ENCODE results near the gene FAM20A. TPM values are rescaled to one million over a fixed set of nuclear protein-coding genes. Genes with fewer than 3 reads are reported as not detected.

FAM20A gene
- total RNA-seq, 1 experiment from 2014 or later, result not detected

GRCh38 chr17:68572138-68572842, 28.9 kb downstream of the FAM20A start:
- no peak for DNase-seq (ENCODE audit: low spot score)
- in situ Hi-C loops (cut with HindIII; ENCODE audit: low sequenced_read_pairs), result no loop called here

GRCh38 chr17:68570526-68570925, 30.6 kb downstream of the FAM20A start:
- DNase-seq (ENCODE audit: low spot score), result no peak
- in situ Hi-C loops (cut with HindIII; ENCODE audit: low sequenced_read_pairs), result no loop called here

GRCh38 chr17:68569346-68569745, 31.8 kb downstream of the FAM20A start:
- in situ Hi-C loops (cut with HindIII; ENCODE audit: low sequenced_read_pairs), result no loop called here
- DNase-seq (ENCODE audit: low spot score), result no peak

- in situ Hi-C loops (cut with HindIII; ENCODE audit: low sequenced_read_pairs), result no loop called here
- DNase-seq (ENCODE audit: low spot score), result no peak
These were observed 32.6 kb downstream of the FAM20A start for GRCh38 chr17:68568581-68568980.

- DNase-seq (ENCODE audit: low spot score), result no peak
- in situ Hi-C loops (cut with HindIII; ENCODE audit: low sequenced_read_pairs), result no loop called here
These were observed 33.6 kb downstream of the FAM20A start for GRCh38 chr17:68567581-68567980.

- no peak for DNase-seq (ENCODE audit: low spot score)
- in situ Hi-C loops (cut with HindIII; ENCODE audit: low sequenced_read_pairs), result no loop called here
These were observed 34.1 kb downstream of the FAM20A start for GRCh38 chr17:68567035-68567434.

GRCh38 chr17:68566442-68566738, 34.8 kb downstream of the FAM20A start:
- in situ Hi-C loops (cut with HindIII; ENCODE audit: low sequenced_read_pairs), result no loop called here
- DNase-seq (ENCODE audit: low spot score), result no peak

- DNase-seq (ENCODE audit: low spot score), result no peak
- in situ Hi-C loops (cut with HindIII; ENCODE audit: low sequenced_read_pairs), result no loop called here
These were observed 35.3 kb downstream of the FAM20A start for GRCh38 chr17:68565661-68566441.

GRCh38 chr17:68564415-68565111, 36.6 kb downstream of the FAM20A start:
- no peak for DNase-seq (ENCODE audit: low spot score)
- in situ Hi-C loops (cut with HindIII; ENCODE audit: low sequenced_read_pairs), result no loop called here

- in situ Hi-C loops (cut with HindIII; ENCODE audit: low sequenced_read_pairs), result no loop called here
These were observed 38.4 kb downstream of the FAM20A start for GRCh38 chr17:68562736-68563135.

GRCh38 chr17:68560966-68561720, 40.0 kb downstream of the FAM20A start:
- in situ Hi-C loops (cut with HindIII; ENCODE audit: low sequenced_read_pairs), result no loop called here
- DNase-seq (ENCODE audit: low spot score), result no peak

More at GRCh38 chr17:68562736-68563135, 38.4 kb downstream of the FAM20A start:
- no peak for DNase-seq (ENCODE audit: low spot score)

GRCh38 chr17:68559316-68559715, 41.9 kb downstream of the FAM20A start:
- in situ Hi-C loops (cut with HindIII; ENCODE audit: low sequenced_read_pairs), result no loop called here
- DNase-seq (ENCODE audit: low spot score), result no peak

- in situ Hi-C loops (cut with HindIII; ENCODE audit: low sequenced_read_pairs), result no loop called here
- no peak for DNase-seq (ENCODE audit: low spot score)
These were observed 44.6 kb downstream of the FAM20A start for GRCh38 chr17:68556551-68556950.

- in situ Hi-C loops (cut with HindIII; ENCODE audit: low sequenced_read_pairs), result no loop called here
These were observed 56.9 kb downstream of the FAM20A start for GRCh38 chr17:68544111-68544915.

GRCh38 chr17:68542698-68543463, 58.3 kb downstream of the FAM20A start:
- DNase-seq (ENCODE audit: low spot score), result no peak
- in situ Hi-C loops (cut with HindIII; ENCODE audit: low sequenced_read_pairs), result no loop called here

More at GRCh38 chr17:68544111-68544915, 56.9 kb downstream of the FAM20A start:
- no peak for DNase-seq (ENCODE audit: low spot score)

- in situ Hi-C loops (cut with HindIII; ENCODE audit: low sequenced_read_pairs), result no loop called here
- DNase-seq (ENCODE audit: low spot score), result no peak
These were observed 59.4 kb downstream of the FAM20A start for GRCh38 chr17:68541816-68542215.

GRCh38 chr17:68540981-68541380, 60.2 kb downstream of the FAM20A start:
- DNase-seq (ENCODE audit: low spot score), result no peak
- in situ Hi-C loops (cut with HindIII; ENCODE audit: low sequenced_read_pairs), result no loop called here
